HepG2 (cell line): ENCODE measurements around the gene C2orf80. TPM values are rescaled to one million over a fixed set of nuclear protein-coding genes. Genes with fewer than 3 reads are reported as not detected.
A peak's percentile ranks its signal among the peaks of the same experiment; 100 is the strongest.

Experiments
- ATAC-seq: fragments of 200-7000 bp; cut with Tn5 transposase; 3 replicates; pipeline ENCODE4 v1.9.1; 2020; ENCODE audit warnings: mild to moderate bottlenecking, moderate library complexity
- BruUV-seq: library from RNA; stranded (reverse); fragments of 400-500 nt; replicated peaks from 2 replicates; lab custom pipeline; 2021; lab: Mats Ljungman, UMichigan
- CTCF ChIA-PET: fragments of 300-600 bp; formaldehyde crosslinking; extraction: SDS; loops from one replicate; lab custom pipeline; 2021; ENCODE audit warnings: low total read pairs, inconsistent platforms, low intra/inter-chr PET ratio; lab: Yijun Ruan, JAX
- POLR2A ChIA-PET: fragments of 350-600 bp; sonication (Branson Sonifier 250); formaldehyde crosslinking; loops from one replicate; lab custom pipeline; 2020; ENCODE audit warnings: antibody characterized with exemption, inconsistent platforms; lab: Yijun Ruan, JAX
- DNase-seq: peaks from one replicate; pipeline ENCODE4 v3.0.0-alpha.2; 2015; ENCODE audit warnings: low spot score
- FAIRE-seq: peaks from 3 replicates; lab custom pipeline; 2011; peaks lifted over from hg19 to GRCh38; lab: Jason Lieb, UNC
- H2AFZ ChIP-seq: one replicate; pipeline ENCODE4 v1.6.1; 2011; ENCODE audit warnings: low read length, inconsistent platforms
- H3K27ac ChIP-seq: fragments of 300-600 bp; 3 replicates; pipeline ENCODE4 v1.8.0; 2011; ENCODE audit warnings: mixed run types, mild to moderate bottlenecking, mixed read lengths, low read length, inconsistent platforms; ENCODE audit not compliant: insufficient read depth; ENCODE audit errors: extremely low read length
- H3K27me3 ChIP-seq, 2 experiments: fragments of 200-600 bp in 1 of 2; 2 replicates in 1 of 2; 3 replicates in 1 of 2; pipeline versions ENCODE4 v1.6.0 to v1.8.0; 2011; ENCODE audit warnings: low read length in 2 of 2, mild to moderate bottlenecking in 2 of 2, moderate library complexity in 2 of 2, inconsistent platforms in 1 of 2; ENCODE audit not compliant: insufficient read depth in 2 of 2, control insufficient read depth in 1 of 2
- H3K36me3 ChIP-seq, 2 experiments: fragments of 200-600 bp in 1 of 2; replicated peaks in 1 of 2; 2 replicates in 1 of 2; 3 replicates in 1 of 2; pipeline versions ENCODE4 v1.5.1 to v1.8.0; 2011; ENCODE audit warnings: low read length in 2 of 2, inconsistent platforms in 1 of 2; ENCODE audit not compliant: insufficient read depth in 2 of 2, control insufficient read depth in 1 of 2
- H3K4me1 ChIP-seq: 2 replicates; pipeline ENCODE4 v1.5.1; 2012; ENCODE audit warnings: low read length, inconsistent platforms; ENCODE audit not compliant: insufficient read depth
- H3K4me2 ChIP-seq: 2 replicates; pipeline ENCODE4 v1.6.0; 2011; ENCODE audit warnings: low read depth, low read length, inconsistent platforms
- H3K4me3 ChIP-seq, 3 experiments: fragments of 200-600 bp in 1 of 3; sonication (generic), shearing (Covaris generic) in 1 of 3; replicated peaks in 1 of 3; 2 replicates each; pipeline ENCODE4 v1.5.1; 2011 to 2016; ENCODE audit warnings: low read length in 3 of 3, inconsistent platforms in 2 of 3, low read depth in 2 of 3, mild to moderate bottlenecking in 2 of 3, control low read depth in 1 of 3, mixed read lengths in 1 of 3; ENCODE audit not compliant: insufficient read depth in 1 of 3
- H3K79me2 ChIP-seq: one replicate; pipeline ENCODE4 v1.6.1; 2011; ENCODE audit warnings: low read length, inconsistent platforms; ENCODE audit not compliant: insufficient read depth
- H3K9ac ChIP-seq: 2 replicates; pipeline ENCODE4 v1.6.0; 2011; ENCODE audit warnings: mild to moderate bottlenecking, low read depth, low read length, inconsistent platforms; ENCODE audit not compliant: insufficient read depth
- H3K9me3 ChIP-seq: 2 replicates; pipeline ENCODE4 v1.5.1; 2012; ENCODE audit warnings: mild to moderate bottlenecking, low read length
- H4K20me1 ChIP-seq: 2 replicates; pipeline ENCODE4 v1.6.0; 2011; ENCODE audit warnings: inconsistent platforms, mild to moderate bottlenecking, low read length, moderate library complexity; ENCODE audit not compliant: insufficient read depth
- CTCF ChIP-seq: sonication (generic); formaldehyde crosslinking; IDR thresholded peaks from 2 replicates; pipeline ENCODE4 v1.5.0; 2020; ENCODE audit warnings: mild to moderate bottlenecking, missing genetic modification reagents, moderate library complexity
- DDIT3 ChIP-seq: sonication (generic); formaldehyde crosslinking; IDR thresholded peaks from 2 replicates; pipeline ENCODE4 v1.4.0; 2020; ENCODE audit warnings: mild to moderate bottlenecking, missing genetic modification reagents
- HOXA3 ChIP-seq: sonication (generic); formaldehyde crosslinking; IDR thresholded peaks from 2 replicates; pipeline ENCODE4 v1.5.0; 2020; ENCODE audit warnings: missing genetic modification reagents
- KDM4B ChIP-seq: sonication (generic); formaldehyde crosslinking; IDR thresholded peaks from 2 replicates; pipeline ENCODE4 v1.4.0; 2020; ENCODE audit warnings: missing genetic modification reagents
- RBM22 ChIP-seq: fragments of 200-400 bp; formaldehyde crosslinking; optimal IDR thresholded peaks from 2 replicates; pipeline ENCODE3; 2017; ENCODE audit warnings: mild to moderate bottlenecking, low read length, moderate library complexity
- SKIL ChIP-seq: sonication (generic); formaldehyde crosslinking; IDR thresholded peaks from 2 replicates; pipeline ENCODE4 v1.8.0; 2022; ENCODE audit warnings: missing genetic modification reagents, mild to moderate bottlenecking, moderate library complexity, borderline replicate concordance
- STAG1 ChIP-seq: sonication (generic); formaldehyde crosslinking; IDR thresholded peaks from 2 replicates; pipeline ENCODE4 v1.4.0; 2020; ENCODE audit warnings: missing genetic modification reagents
- ZFP36 ChIP-seq: fragments of 150-350 bp; IDR thresholded peaks from 2 replicates; pipeline ENCODE4 v1.6.1; 2018; ENCODE audit warnings: borderline replicate concordance, low read length, low read depth; ENCODE audit not compliant: partially characterized antibody
- ZKSCAN8 ChIP-seq: IDR thresholded peaks from 2 replicates; pipeline ENCODE4 v1.6.1; 2016; ENCODE audit warnings: borderline replicate concordance, missing genetic modification reagents, missing compliant biosample characterization
- ZMAT5 ChIP-seq: sonication (generic); formaldehyde crosslinking; IDR thresholded peaks from 2 replicates; pipeline ENCODE4 v1.5.0; 2020; ENCODE audit warnings: mild to moderate bottlenecking, low read depth, missing genetic modification reagents, borderline replicate concordance
- ZNF691 ChIP-seq: sonication (generic); formaldehyde crosslinking; IDR thresholded peaks from 2 replicates; pipeline ENCODE4 v1.4.0; 2020; ENCODE audit warnings: missing genetic modification reagents, low read depth, mild to moderate bottlenecking, borderline replicate concordance
- ZNF878 ChIP-seq: sonication (generic); formaldehyde crosslinking; IDR thresholded peaks from 2 replicates; pipeline ENCODE4 v1.8.1; 2023; ENCODE audit warnings: mild to moderate bottlenecking, missing genetic modification reagents, moderate library complexity
- WGBS: methylation state at CpG from one replicate; pipeline ENCODE4 v1.1.6; 2017; ENCODE audit warnings: low lambda C conversion rate; 5-methylcytosine and 5-hydroxymethylcytosine counted together
- in situ Hi-C: cut with HindIII; loops from 2 replicates; pipeline ENCODE4 v1.10.0; 2017; ENCODE audit warnings: low pct_unique_long_range_greater_than_20kb; ENCODE audit not compliant: extremely low pct_ligation_motif_present
- intact Hi-C: fragments of 100-400 bp; cut with micrococcal nuclease; formaldehyde crosslinking; loops from one replicate; pipeline ENCODE4 v1.10.0; 2022; ENCODE audit not compliant: unreplicated experiment
- polyA plus RNA-seq, 8 experiments: library from polyadenylated mRNA; depleted of rRNA in 3 of 8; stranded (reverse) in 7 of 8; unstranded in 1 of 8; fragments of >200 nt; fragmentation: Illumina TruSeq in 4 of 8; extraction: Trizol in 4 of 8; gene quantifications; 2 replicates each; pipeline versions ENCODE4 v1.2.1 to v1.2.3, GENCODE V29; 2011 to 2016; ENCODE audit warnings: low read depth in 4 of 8, missing spikeins in 1 of 8, mixed read lengths in 1 of 8; ENCODE audit not compliant: insufficient read depth in 1 of 8
- total RNA-seq, 5 experiments: library from RNA; depleted of rRNA; stranded (reverse); fragments of >200 nt; fragmentation: Illumina TruSeq; extraction: Trizol; gene quantifications; 2 replicates each; pipeline ENCODE4 v1.2.3, GENCODE V29; 2016; ENCODE audit warnings: low read depth in 1 of 5

C2orf80 gene
- total and polyA plus RNA-seq, 2 of the 13 experiments (the other 11 are each of a cell fraction or from before 2014, with no cell fraction given) = not detected

GRCh38 chr2:208147759-208148158 is 42.1 kb downstream of the C2orf80 start:
- H3K4me3 ChIP-seq = no peak overlapping the region
- BruUV-seq = no TSS peak
- H3K79me2 ChIP-seq = no peaks in the 10 kb centered on the region
- ChIA-PET CTCF (no interaction called here), POLR2A (no interaction called here)
- ATAC-seq = peak; percentile 48; the same call in 2 of the 3 replicates
- peaks cover 0 to 5% of the 10 kb centered on the region in 2 experiments; a peak in 1 of 5 replicates for H3K27me3 ChIP-seq
- no peak for TF ChIP-seq DDIT3 (CRISPR knock-in tag)
- no peak for TF ChIP-seq ZMAT5
- TF ChIP-seq STAG1 (CRISPR knock-in tag) = peak; percentile 31; the same call in 1 of the 2 replicates
- TF ChIP-seq CTCF (CRISPR knock-in tag) = peak; percentile 30
- TF ChIP-seq KDM4B (CRISPR knock-in tag) = no peak
- no peak overlapping the region for H3K4me2 ChIP-seq
- no peaks in the 10 kb centered on the region for H3K9me3 ChIP-seq
- intact Hi-C loops (no loop called here), in situ Hi-C loops (no loop called here)
- no peaks in the 10 kb centered on the region for H3K36me3 ChIP-seq
- no peak for FAIRE-seq
- no peak overlapping the region for H3K9ac ChIP-seq
- H4K20me1 ChIP-seq = no peaks in the 10 kb centered on the region
- H3K4me1 ChIP-seq = peaks cover 11% of the 10 kb centered on the region
- no peak for DNase-seq
- whole genome bisulfite sequencing = 29% methylated on average over 3 of the region's 3 CpGs
- no peak overlapping the region for H3K27ac ChIP-seq
- no peak overlapping the region for H2AFZ ChIP-seq

- TF ChIP-seq ZFP36 (no peak), ZNF691 (CRISPR knock-in tag) (no peak), SKIL (CRISPR knock-in tag) (no peak), HOXA3 (no peak), ZNF878 (no peak), ZKSCAN8 (CRISPR knock-in tag) (no peak), RBM22 (no peak)
- TF ChIP-seq, all 625 proteins: peak for 0
- FAIRE-seq (no peak), DNase-seq (no peak), ATAC-seq (no peak)
- Histone ChIP-seq H3K27me3 (peaks cover 0 to 5% of the 10 kb centered on the region in 2 experiments; a peak in 1 of 5 replicates), H3K4me1 (peaks cover 18% of the 10 kb centered on the region), H3K4me3 (no peak overlapping the region), H2AFZ (no peak overlapping the region), H3K9ac (no peak overlapping the region), H3K79me2 (no peaks in the 10 kb centered on the region), H3K4me2 (no peak overlapping the region), H3K36me3 (no peaks in the 10 kb centered on the region), H3K27ac (no peak overlapping the region), H3K9me3 (no peaks in the 10 kb centered on the region), H4K20me1 (no peaks in the 10 kb centered on the region)
- ChIA-PET CTCF (no interaction called here), POLR2A (no interaction called here)
- in situ Hi-C loops (no loop called here), intact Hi-C loops (no loop called here)
- BruUV-seq = no TSS peak
These were observed 42.8 kb downstream of the C2orf80 start for GRCh38 chr2:208147008-208147407.
